Right ventricle myocardium superior (tissue), 1 donor: Measurements from ENCODE around the gene FHL1. TPM values are rescaled to one million over a fixed set of nuclear protein-coding genes. Genes with fewer than 3 reads are reported as not detected.

Source experiments
- ATAC-seq: fragments of 200-7000 bp; cut with Tn5 transposase; one replicate; pipeline ENCODE4 v1.9.1; 2020; ENCODE audit warnings: mild to moderate bottlenecking; ENCODE audit not compliant: poor library complexity
- DNase-seq: peaks from one replicate; pipeline ENCODE4 v3.0.0-alpha.2; 2020
- intact Hi-C: fragments of 100-400 bp; cut with DNase I; formaldehyde crosslinking; loops from one replicate; pipeline ENCODE4 v1.11.2; 2022
- total RNA-seq: library from RNA; stranded (reverse); fragmentation: NEBNext Ultra II Directional; extraction: Animal tissue kit (Norgen Biotek cat#: 25700); gene quantifications from one replicate; pipeline ENCODE4 v1.2.1, GENCODE V29; 2021
- donor health status: DM: no; HTN: yes; CAD: no; lungs with severe emphysema.

The FHL1 gene
- total RNA-seq, 1 donor from 2014 or later, result 808 TPM

DNA sequence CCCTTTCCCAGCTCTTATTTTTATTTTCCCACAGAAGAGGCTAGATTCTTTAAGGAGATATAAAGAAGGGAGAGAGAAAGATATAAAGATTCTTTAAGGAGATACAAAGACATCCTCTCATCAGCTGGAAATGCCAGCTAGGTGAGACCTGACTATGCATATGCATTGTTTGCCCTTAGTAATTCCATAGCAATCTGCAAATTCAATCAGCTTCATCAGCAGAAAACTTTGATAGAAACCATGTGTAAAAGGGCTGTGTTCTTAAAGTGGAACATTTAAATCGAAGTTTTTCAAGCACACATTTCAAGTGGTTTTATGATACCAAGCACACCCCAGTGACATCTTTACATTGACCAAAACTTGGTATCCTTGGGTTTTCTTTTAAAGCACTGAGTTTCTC lies 24.1 kb downstream of the FHL1 start:
- DNase-seq (no peak), ATAC-seq (no peak)
- intact Hi-C loops, result loop anchor here (2.0 kb wide), 1 partner anchor 37 kb away; no protein-coding TSS in a partner anchor

DNA sequence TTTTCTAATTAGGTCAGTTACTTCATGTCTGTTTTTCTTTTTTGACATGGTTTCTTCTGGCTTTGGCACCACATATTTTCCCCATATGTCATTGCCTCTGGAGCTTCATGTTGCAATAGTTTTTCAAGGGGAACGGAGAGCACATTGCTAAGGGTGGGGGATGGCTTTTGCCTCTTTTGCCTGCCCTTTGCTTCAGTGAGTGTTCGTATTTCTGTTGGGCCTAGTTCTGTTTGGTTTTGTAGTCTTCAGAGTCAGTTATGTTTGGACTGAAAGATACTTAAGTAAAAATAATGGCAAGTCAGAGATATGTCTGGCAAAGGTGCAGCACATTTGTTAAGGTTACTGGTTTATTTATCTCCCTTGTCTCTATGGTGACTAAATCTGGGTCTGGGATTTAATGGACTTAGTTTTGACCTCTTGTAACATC lies 29.1 kb downstream of the FHL1 start:
- intact Hi-C loops, result no loop called here
- no peak for DNase-seq
- peak; percentile 80 for ATAC-seq

DNA sequence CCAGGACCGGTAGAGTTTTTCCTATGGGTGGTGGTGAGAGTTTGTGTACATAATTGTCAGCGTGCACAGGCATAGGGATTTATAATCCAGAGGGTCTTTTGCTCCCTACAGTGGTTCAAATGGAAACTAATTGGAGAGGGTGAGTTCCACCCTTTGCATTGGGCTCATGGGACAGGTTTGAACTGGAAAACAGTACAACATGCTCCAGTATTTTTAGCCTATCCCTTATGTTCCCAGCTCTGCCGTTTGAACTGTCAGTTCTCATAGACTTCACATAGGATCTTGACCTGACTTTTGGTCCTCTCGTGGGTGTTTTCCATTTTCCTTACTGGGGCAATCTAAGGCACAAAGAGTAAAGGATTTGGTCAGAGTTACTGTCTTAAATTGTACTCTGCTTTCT lies 31.8 kb downstream of the FHL1 start:
- intact Hi-C loops, result no loop called here
- no peak for ATAC-seq
- DNase-seq, result no peak

DNA sequence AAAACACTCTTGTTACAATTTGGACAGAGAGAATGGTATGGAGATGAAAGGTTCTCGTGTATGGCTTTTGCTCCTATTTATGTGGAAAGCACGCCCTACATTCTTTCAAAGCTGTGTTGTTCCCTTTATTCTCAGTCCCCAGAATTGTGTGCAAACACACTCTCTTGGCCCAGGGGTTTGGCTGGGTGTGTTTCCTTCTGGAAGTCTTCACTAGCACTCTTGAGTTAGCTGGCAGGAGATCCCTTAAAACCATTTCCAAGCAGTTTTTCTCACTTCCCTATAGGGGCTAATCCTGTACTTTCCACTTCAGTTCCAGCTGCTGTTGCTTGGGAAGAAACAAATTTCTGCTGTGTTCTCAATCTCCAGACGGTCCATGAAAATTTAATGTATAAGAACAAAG lies 35.1 kb downstream of the FHL1 start:
- intact Hi-C loops, result no loop called here
- ATAC-seq (peak; percentile 45), DNase-seq (no peak)

DNA sequence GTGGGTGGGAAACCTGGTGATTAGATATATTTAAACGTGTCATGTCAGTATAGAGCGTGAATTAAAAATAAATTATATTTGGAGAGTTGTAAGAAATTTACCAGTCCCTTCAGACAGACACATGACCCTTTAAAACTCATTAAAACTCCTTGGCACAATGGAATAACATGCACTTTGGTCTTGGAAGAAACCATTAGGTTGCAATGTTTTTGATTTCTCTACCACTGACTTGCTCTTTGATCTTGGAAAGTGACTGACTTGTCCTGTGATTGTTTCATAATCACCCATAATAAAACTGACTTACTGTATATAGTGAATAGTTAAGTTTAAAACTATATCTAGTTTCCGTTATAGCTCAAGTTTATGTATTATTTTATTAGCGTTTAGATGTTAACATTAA lies 35.8 kb downstream of the FHL1 start:
- DNase-seq (no peak), ATAC-seq (no peak)
- intact Hi-C loops, result no loop called here

DNA sequence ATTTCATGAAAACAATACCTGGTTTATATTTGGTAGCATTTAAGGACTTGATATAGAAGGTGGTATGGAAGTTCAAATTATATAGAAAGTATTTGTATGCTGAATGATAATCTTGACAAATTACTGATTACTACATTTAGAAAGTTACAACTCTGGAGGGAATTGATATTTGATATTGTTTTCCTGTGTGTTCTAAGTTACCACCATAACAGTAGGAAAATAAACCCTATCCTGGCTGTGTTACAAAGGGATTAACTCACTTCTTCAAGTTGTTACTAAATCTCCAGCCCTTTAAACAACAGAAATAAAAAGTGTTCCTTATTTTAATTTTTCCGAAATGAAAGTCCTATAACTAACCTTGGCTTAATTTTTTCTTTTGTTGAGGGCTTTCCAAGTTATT lies 36.6 kb downstream of the FHL1 start:
- no peak for ATAC-seq
- intact Hi-C loops, result no loop called here
- DNase-seq, result no peak

DNA sequence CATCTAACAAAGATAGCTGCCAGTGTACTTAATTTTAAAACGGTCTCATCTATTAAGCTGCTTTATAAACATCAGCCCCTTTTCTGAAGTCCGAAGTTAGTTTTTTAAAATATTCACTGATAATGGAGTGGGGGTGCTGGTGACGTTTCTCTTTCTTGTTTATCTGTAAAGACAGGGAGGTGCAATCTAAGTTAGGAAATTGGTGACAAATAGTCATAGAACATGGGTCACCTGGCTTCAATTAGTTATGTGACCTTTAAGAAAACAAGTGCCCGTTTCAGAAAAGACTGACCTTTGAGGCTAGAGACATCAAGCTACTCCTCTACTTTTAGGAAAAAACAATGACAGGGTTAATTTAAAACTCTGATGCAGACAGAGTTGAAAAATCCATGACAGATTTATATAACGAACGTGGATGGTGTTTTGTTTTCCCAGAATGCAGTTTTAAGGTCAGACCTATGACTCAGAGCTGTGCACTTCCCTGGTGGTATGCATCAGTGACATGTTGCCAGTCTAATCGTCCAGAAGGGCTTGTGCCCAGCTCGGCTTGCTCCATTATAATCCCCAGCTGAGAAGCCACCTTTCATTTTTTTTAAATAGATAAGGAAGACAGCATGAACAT lies 38.2 kb downstream of the FHL1 start:
- intact Hi-C loops, result no loop called here
- DNase-seq, result no peak
- ATAC-seq, result peak; percentile 74

DNA sequence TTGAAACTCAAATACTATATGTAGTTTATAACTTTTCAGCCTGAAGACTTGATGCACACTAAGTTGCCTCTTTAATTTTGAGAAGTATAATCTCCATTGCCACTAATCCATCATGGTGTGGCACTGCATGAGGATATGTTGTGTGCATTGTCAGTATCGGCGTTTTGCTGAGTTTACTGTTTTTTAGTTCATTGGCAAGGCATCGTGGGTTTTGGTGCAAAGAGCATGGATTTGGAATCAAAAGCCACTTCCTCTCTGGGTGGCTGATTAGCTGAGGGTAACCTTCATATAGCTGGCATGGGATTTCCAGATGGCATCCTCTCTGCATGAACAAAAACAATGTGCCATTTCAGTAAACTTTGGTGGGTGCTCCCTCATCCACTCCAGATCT lies 38.7 kb downstream of the FHL1 start:
- intact Hi-C loops, result no loop called here
- DNase-seq, result no peak
- no peak for ATAC-seq

DNA sequence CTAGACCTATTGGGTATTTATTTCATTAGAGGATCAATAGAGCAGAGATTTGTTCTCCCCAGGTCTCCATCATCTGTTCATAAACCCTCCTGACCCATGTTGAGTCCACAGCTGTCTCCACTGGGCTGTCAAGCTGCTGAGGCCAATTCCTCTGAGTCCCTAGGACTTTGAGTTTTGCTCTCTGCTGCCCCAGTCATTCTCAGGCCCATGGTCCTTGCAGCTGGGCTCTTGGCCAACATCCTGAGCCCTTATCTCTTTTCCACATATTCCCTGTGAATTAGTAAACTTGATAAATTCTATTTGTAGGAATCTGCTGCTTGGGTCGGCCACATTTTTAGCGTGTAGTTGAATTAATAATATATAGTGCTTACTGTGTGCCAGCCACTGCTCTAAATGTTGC lies 41.9 kb downstream of the FHL1 start:
- intact Hi-C loops, result no loop called here
- ATAC-seq (peak; percentile 21), DNase-seq (no peak)

DNA sequence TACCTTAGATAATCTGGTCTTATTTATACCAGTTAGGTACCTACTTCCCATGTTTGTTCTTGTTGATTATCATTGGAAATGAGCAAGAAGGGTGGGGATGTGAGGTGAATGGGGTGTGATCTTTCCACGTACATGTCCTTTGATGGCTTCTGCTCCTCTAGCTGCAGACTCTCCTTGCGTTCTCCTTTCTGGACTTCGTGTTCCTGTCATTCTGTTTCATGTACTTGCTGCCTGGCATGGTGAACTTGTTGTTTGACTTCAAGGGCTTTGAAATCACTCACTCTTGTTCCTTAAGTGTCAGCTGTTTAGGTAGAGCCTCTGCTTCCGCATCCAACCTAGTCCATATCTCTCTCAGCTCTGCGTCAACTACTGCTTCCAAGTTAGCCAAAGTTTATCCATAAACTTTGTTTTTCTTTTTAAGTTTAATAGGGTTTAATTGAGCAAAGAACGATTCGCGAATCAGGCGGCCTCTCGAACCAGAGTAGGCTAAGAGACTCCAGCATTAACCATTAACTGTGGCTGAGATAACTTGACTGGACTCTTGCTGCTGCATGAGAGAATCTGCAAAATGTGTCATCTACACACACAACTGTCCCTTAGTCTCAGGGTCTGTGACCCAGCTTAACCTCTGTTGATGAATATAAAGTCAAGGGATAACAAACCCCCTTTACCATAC lies 42.8 kb downstream of the FHL1 start:
- peak; percentile 5 for ATAC-seq
- intact Hi-C loops, result no loop called here
- no peak for DNase-seq

DNA sequence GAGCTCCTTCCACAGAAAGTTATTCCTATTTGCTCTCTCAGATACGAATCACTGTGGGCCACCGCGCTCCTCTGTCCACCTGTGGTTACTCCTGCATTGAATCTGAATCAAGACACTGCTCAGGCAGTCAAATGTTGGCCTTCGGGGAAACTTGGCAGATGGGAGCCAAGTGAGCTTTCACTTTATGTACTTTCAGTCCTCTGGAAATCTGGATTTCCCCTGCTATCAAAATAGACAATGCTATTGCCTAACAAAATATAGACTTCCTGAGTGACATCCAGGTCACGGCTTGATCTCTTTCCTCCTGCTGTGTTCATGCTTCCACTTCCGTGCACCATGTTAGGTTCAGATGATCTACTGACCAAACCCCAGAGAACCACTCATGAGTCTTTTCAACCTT lies 43.8 kb downstream of the FHL1 start:
- intact Hi-C loops, result no loop called here
- DNase-seq, result no peak

DNA sequence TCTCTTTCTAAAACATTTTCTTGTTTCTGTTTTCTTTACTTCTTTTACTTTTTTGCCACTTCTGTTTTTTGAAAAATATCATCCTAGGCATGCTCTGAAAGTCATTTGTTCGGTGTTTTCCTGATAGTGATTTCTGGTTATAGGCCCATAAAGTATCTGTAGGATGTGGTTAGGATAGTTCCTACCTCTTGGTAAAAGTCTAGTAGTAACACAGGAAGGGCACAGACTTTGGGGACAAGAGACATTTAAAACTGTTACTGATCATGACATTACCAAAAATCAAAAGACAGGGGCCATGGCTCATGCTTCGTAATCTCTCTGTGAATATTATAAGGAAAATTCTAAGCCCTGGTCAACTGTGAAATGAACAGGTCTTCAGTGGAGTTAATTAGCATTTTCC lies 44.8 kb downstream of the FHL1 start:
- DNase-seq (no peak), ATAC-seq (no peak)
- intact Hi-C loops, result no loop called here

More for the DNA sequence above, 43.8 kb downstream of the FHL1 start:
- peak; percentile 49 for ATAC-seq

DNA sequence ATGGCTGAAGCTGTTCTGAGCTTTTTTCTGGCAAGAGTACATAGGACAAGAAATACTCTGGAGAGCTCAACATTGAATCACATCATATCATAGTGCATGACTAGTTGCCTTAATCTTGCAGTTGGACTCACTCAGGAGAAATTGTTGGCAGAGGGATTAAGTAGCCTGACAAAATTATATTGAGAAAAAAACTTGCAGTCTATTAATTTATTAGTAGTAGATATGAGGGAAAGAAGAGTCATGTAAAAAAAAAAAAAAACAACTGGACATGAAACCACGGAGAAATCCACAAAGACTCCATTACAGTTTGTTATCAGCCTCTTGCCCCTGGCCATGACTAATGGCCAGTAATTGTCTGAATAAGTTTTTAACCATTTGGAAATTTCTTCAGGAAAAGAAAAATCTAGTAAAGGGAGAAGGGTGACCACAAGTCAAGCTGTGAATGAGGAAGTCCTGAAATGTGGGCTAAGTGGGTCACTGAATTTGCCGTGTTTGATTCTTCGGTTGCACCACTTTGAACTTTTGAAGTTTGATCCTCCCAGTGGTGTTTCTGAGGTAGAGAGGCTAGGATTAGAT lies 45.6 kb downstream of the FHL1 start:
- ATAC-seq (peak; percentile 69), DNase-seq (no peak)
- intact Hi-C loops, result no loop called here

DNA sequence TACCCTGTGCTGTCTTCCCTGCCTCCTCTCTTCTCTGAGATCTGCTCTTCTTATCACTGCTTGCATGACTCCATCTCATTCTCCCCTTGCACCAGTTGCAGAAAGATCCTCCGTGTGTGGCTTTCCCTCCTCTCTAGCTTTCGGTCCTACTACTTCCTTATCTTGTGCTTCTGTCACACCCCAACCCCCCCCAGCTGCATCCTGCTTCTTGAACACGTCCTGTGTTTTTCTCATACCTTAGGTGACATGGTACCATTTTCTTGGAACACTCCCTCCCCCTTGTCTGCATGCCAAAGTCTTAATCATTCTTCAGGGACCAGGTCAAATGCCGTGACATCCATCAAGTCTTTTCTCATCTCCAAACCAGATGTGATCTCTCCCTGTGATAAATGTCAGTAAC lies 46.4 kb downstream of the FHL1 start:
- ATAC-seq (no peak), DNase-seq (no peak)
- intact Hi-C loops, result no loop called here

DNA sequence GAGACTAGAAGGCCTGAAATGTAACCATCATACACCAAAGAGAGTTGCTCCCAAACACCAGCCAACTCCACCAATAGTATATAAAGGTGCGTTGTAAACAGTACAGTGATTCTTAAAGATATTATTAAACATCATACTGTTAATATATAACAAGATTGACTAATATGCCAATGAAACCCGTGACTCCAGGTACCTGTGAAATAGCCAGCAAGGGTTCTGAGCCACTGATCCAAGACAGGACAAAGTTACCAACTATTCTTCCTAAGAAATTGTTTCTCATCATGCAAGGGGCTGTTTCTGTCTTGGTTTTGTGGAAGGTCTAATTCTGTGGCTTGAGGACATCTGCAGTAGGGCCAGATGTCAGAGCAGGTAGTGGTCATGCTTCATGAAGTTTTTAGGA lies 47.2 kb downstream of the FHL1 start:
- ATAC-seq, result no peak
- intact Hi-C loops, result no loop called here

DNA sequence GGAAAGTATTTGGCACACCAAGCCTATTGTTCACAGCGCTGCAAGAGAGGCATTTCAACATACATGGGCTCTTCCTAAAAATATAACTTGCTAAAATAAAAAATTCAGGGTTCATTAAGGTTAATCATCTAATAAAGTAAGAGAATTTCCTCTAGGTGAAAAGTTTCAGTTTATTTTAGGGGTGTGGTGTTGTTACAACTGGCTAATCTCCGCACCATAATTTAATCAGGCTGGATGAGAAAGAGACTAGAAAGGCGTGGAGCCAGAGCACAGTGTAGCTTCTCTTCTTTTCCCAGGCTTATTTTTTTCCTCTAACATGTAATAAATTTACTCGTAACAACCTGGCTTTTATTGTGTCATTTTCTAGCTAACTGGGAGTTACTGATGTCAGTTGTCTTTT lies 47.9 kb downstream of the FHL1 start:
- intact Hi-C loops, result no loop called here
- DNase-seq (no peak), ATAC-seq (no peak)

More for the DNA sequence above, 47.2 kb downstream of the FHL1 start:
- no peak for DNase-seq

DNA sequence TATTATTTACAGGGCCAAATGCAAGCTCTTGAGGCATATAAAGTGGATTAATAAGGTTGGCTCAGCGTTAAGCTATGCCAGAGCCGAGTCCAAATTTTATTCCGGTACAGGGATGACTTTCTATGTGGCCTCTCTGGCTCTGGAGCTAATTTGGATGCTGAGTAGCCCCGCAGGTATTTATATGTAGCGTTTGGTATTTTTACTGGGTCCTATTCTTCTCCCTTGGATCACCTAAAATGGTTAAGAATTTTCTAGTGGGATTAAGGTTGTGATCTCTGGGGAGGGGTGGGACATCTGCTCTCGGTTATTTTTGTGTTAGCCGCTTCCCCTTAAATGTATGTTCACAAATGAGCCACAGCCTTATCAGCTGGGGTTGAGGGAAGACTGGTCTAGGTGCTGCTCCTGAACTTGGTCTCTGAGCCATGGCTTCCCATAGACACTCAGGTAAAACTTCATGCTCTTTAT lies 49.4 kb downstream of the FHL1 start:
- intact Hi-C loops, result no loop called here
- no peak for DNase-seq
- no peak for ATAC-seq

DNA sequence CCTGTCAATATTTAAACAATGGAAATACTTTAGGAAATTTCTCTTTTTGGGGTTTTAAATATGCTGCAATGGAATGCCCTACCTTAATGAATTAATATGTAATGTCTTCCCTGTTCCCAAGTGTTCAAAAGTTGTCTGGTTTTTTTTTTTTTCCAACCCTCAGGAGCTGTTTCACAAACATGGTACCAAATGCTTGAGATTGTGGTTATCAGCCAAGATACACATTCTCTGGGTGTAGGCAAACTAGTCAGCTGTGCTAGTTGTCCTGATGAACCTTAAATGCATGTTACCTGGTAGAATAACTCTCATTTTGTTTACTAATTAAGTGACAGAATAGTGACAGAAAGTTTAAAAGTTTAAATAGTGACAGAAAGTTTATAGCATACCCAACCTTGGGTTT lies 50.7 kb downstream of the FHL1 start:
- intact Hi-C loops, result no loop called here

DNA sequence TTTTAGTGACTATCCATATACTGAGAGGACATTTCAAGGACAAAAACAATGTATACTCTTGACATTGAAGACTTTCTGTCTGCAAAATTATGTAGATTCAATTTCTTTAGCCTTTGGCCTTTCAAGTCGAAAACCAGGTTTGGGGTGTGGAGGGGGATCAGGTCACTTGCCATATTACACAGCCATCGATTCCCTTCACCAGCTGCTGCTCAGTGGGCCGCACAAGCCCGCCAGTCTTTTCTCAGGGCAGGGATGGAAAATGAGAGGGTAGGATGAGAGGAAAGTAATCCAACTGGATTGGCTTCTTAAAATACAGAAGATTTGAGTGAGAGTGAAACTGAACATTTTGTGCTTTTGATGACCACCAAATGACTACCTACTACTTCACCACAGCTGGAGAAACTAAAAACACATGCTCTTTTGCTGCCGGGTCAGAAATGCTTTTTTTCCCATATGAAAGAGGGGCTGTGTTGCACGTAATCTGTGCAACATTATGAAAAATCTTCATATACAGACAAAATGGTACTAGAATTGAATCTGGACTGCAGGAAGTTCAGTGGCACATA lies 51.4 kb downstream of the FHL1 start:
- intact Hi-C loops, result no loop called here
- no peak for DNase-seq
- no peak for ATAC-seq

More for the DNA sequence above, 50.7 kb downstream of the FHL1 start:
- ATAC-seq, result no peak
- no peak for DNase-seq

DNA sequence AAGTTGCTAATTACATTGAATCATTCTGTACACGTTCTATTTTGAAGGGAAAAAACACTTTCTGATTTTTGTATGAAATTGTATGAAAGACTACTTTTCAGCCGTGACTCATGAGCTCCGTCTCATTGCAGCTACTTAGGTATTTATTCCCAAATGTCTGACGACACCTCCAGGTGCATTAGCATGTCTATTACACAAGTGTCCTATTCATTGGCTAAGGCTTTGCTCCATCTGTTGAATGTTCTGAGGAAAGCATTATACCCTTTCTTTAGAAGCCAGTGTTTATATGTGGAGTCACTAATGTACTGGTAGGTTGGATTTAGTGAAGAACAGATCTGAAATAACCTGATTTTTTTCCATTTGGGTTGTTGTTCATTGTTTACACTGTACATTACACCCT lies 52.0 kb downstream of the FHL1 start:
- ATAC-seq (no peak), DNase-seq (no peak)
- intact Hi-C loops, result no loop called here
